Smooth muscle cell (in vitro differentiated cells): ENCODE data around the gene KIF20B. TPM values are rescaled to one million over a fixed set of nuclear protein-coding genes. Genes with fewer than 3 reads are reported as not detected.

Experiments used
- DNase-seq: peaks from one replicate; lab custom pipeline; 2025; ENCODE audit not compliant: unreplicated experiment; lab: John Stamatoyannopoulos, UW
- H2AFZ ChIP-seq: fragments of 200-600 bp; sonication (generic); 2 replicates; pipeline ENCODE4 v1.6.0; 2016; ENCODE audit warnings: antibody characterized with exemption, low read depth, mild to moderate bottlenecking
- H3F3A ChIP-seq: fragments of 200-600 bp; sonication (generic); 2 replicates; pipeline ENCODE4 v1.6.0; 2017; ENCODE audit warnings: antibody characterized with exemption, low read depth
- H3K27ac ChIP-seq: fragments of 200-600 bp; sonication (generic); 2 replicates; pipeline ENCODE4 v1.5.1; 2016; ENCODE audit warnings: low read depth, mild to moderate bottlenecking
- H3K27me3 ChIP-seq: fragments of 200-600 bp; sonication (generic); 2 replicates; pipeline ENCODE4 v1.6.1; 2016; ENCODE audit warnings: low read depth, mild to moderate bottlenecking
- H3K36me3 ChIP-seq: fragments of 200-600 bp; sonication (generic); 2 replicates; pipeline ENCODE4 v1.5.1; 2016; ENCODE audit warnings: low read depth
- H3K4me1 ChIP-seq: fragments of 200-600 bp; sonication (generic); 2 replicates; pipeline ENCODE4 v1.5.1; 2016; ENCODE audit warnings: low read depth
- H3K4me2 ChIP-seq: fragments of 200-600 bp; sonication (generic); 2 replicates; pipeline ENCODE4 v1.6.0; 2016; ENCODE audit warnings: mild to moderate bottlenecking
- H3K4me3 ChIP-seq: fragments of 200-600 bp; sonication (generic); 2 replicates; pipeline ENCODE4 v1.5.1; 2016; ENCODE audit warnings: mild to moderate bottlenecking
- H3K79me2 ChIP-seq: fragments of 200-600 bp; sonication (generic); 2 replicates; pipeline ENCODE4 v1.6.0; 2016; ENCODE audit warnings: low read depth, mild to moderate bottlenecking
- H3K9ac ChIP-seq: fragments of 200-600 bp; sonication (generic); 2 replicates; pipeline ENCODE4 v1.6.0; 2016; ENCODE audit warnings: low read depth
- H3K9me3 ChIP-seq: fragments of 200-600 bp; sonication (generic); replicated peaks from 2 replicates; pipeline ENCODE4 v1.5.1; 2016; ENCODE audit warnings: low read depth
- H4K20me1 ChIP-seq: fragments of 200-600 bp; sonication (generic); 2 replicates; pipeline ENCODE4 v1.6.0; 2016; ENCODE audit warnings: low read depth
- CTCF ChIP-seq: fragments of 200-600 bp; sonication (generic); IDR thresholded peaks from 2 replicates; pipeline ENCODE4 v1.5.1; 2017; ENCODE audit warnings: borderline replicate concordance, mild to moderate bottlenecking, antibody characterized with exemption; ENCODE audit not compliant: insufficient read depth, poor library complexity, severe bottlenecking
- WGBS: methylation state at CpG from one replicate; pipeline ENCODE4 v1.1.7; 2016; ENCODE audit warnings: low lambda C conversion rate; 5-methylcytosine and 5-hydroxymethylcytosine counted together
- polyA plus RNA-seq: library from polyadenylated mRNA; unstranded; fragments of >200 nt; fragmentation: Nextera tagmentation; extraction: Ambion mirVana; gene quantifications from 2 replicates; pipeline ENCODE4 v1.2.1, GENCODE V29; 2016
- total RNA-seq: library from RNA; depleted of rRNA; stranded (reverse); fragments of >200 nt; gene quantifications from 2 replicates; pipeline ENCODE4 v1.2.3, GENCODE V29; 2014

KIF20B gene
- total and polyA plus RNA-seq, 2 experiments from 2014 or later = 4.5 to 6.0 TPM

GRCh38 chr10:89692416-89692815 is 9.0 kb upstream of the KIF20B start:
- no peak for TF ChIP-seq CTCF
- H3F3A ChIP-seq = no peaks in the 10 kb centered on the region
- no peaks in the 10 kb centered on the region for H3K27me3 ChIP-seq
- no peaks in the 10 kb centered on the region for H3K79me2 ChIP-seq
- no peak overlapping the region for H3K9ac ChIP-seq
- H3K9me3 ChIP-seq = no peaks in the 10 kb centered on the region
- no peaks in the 10 kb centered on the region for H3K36me3 ChIP-seq
- WGBS = 71% methylated on average over 4 of the region's 4 CpGs
- peaks cover 10% of the 10 kb centered on the region for H3K4me1 ChIP-seq
- H2AFZ ChIP-seq = no peak overlapping the region
- H4K20me1 ChIP-seq = no peaks in the 10 kb centered on the region
- H3K4me3 ChIP-seq = no peak overlapping the region
- no peak for DNase-seq
- H3K27ac ChIP-seq = no peak overlapping the region
- no peak overlapping the region for H3K4me2 ChIP-seq

- no peaks in the 10 kb centered on the region for H3F3A ChIP-seq
- WGBS = 92% methylated on average over 5 of the region's 5 CpGs
- no peak overlapping the region for H3K4me3 ChIP-seq
- no peaks in the 10 kb centered on the region for H3K27me3 ChIP-seq
- peaks cover 10% of the 10 kb centered on the region for H3K4me1 ChIP-seq
- H3K9ac ChIP-seq = no peak overlapping the region
- H3K79me2 ChIP-seq = no peaks in the 10 kb centered on the region
- TF ChIP-seq CTCF = no peak
- no peak overlapping the region for H3K27ac ChIP-seq
- no peaks in the 10 kb centered on the region for H3K9me3 ChIP-seq
- no peaks in the 10 kb centered on the region for H4K20me1 ChIP-seq
- no peaks in the 10 kb centered on the region for H3K36me3 ChIP-seq
- no peak overlapping the region for H2AFZ ChIP-seq
- no peak for DNase-seq
- H3K4me2 ChIP-seq = no peak overlapping the region
Measured at GRCh38 chr10:89693176-89693575, 8.2 kb upstream of the KIF20B start.

GRCh38 chr10:89695307-89695706 is 6.1 kb upstream of the KIF20B start:
- WGBS = 75% methylated on average over 3 of the region's 3 CpGs
- Histone ChIP-seq H3K27ac (no peak overlapping the region), H4K20me1 (no peaks in the 10 kb centered on the region), H3F3A (no peaks in the 10 kb centered on the region), H3K9ac (no peak overlapping the region), H3K4me1 (peaks cover 15% of the 10 kb centered on the region), H3K9me3 (no peaks in the 10 kb centered on the region), H3K4me2 (no peak overlapping the region), H3K27me3 (no peaks in the 10 kb centered on the region), H2AFZ (no peak overlapping the region), H3K79me2 (no peaks in the 10 kb centered on the region), H3K36me3 (no peaks in the 10 kb centered on the region), H3K4me3 (no peak overlapping the region)
- DNase-seq = no peak
- TF ChIP-seq CTCF = no peak

GRCh38 chr10:89697946-89698345 is 3.4 kb upstream of the KIF20B start:
- peaks cover 12% of the 10 kb centered on the region for H3K79me2 ChIP-seq
- no peaks in the 10 kb centered on the region for H3K36me3 ChIP-seq
- no peak overlapping the region for H3K27ac ChIP-seq
- H2AFZ ChIP-seq = no peak overlapping the region
- 90% methylated on average over 3 of the region's 3 CpGs for whole genome bisulfite sequencing
- DNase-seq = no peak
- H3K27me3 ChIP-seq = no peaks in the 10 kb centered on the region
- no peaks in the 10 kb centered on the region for H3K9me3 ChIP-seq
- H3K4me1 ChIP-seq = peaks cover 26% of the 10 kb centered on the region
- TF ChIP-seq CTCF = no peak
- no peak overlapping the region for H3K4me3 ChIP-seq
- no peaks in the 10 kb centered on the region for H4K20me1 ChIP-seq
- no peaks in the 10 kb centered on the region for H3F3A ChIP-seq
- no peak overlapping the region for H3K9ac ChIP-seq
- H3K4me2 ChIP-seq = no peak overlapping the region
